Osteoblast (primary cell): ENCODE data around the gene NMRAL1. TPM values are rescaled to one million over a fixed set of nuclear protein-coding genes. Genes with fewer than 3 reads are reported as not detected.

Experiments used
- DNase-seq: peaks from one replicate; pipeline ENCODE4 v3.0.0; 2011; ENCODE audit warnings: low spot score, mixed read lengths; ENCODE audit not compliant: insufficient read length; ENCODE audit errors: missing footprints
- H2AFZ ChIP-seq: 2 replicates; pipeline ENCODE4 v1.6.0; 2011; ENCODE audit warnings: mild to moderate bottlenecking, low read length
- H3K27ac ChIP-seq: 2 replicates; pipeline ENCODE4 v1.5.1; 2011; ENCODE audit warnings: mild to moderate bottlenecking, low read depth, low read length, moderate library complexity
- H3K27me3 ChIP-seq: 2 replicates; pipeline ENCODE4 v1.6.0; 2012; ENCODE audit warnings: mild to moderate bottlenecking, control low read depth, inconsistent platforms, low read length, moderate library complexity; ENCODE audit not compliant: insufficient read depth
- H3K36me3 ChIP-seq: 2 replicates; pipeline ENCODE4 v1.5.1; 2011; ENCODE audit warnings: mild to moderate bottlenecking, low read length, control low read depth, moderate library complexity; ENCODE audit not compliant: insufficient read depth
- H3K4me1 ChIP-seq: 2 replicates; pipeline ENCODE4 v1.5.1; 2011; ENCODE audit warnings: mild to moderate bottlenecking, low read length, control low read depth, moderate library complexity; ENCODE audit not compliant: insufficient read depth
- H3K4me2 ChIP-seq: 2 replicates; pipeline ENCODE4 v1.6.0; 2011; ENCODE audit warnings: mild to moderate bottlenecking, low read length; ENCODE audit not compliant: insufficient read depth
- H3K4me3 ChIP-seq: fragments of 200-600 bp; sonication (generic); 3 replicates; pipeline ENCODE4 v1.5.1; 2012; ENCODE audit warnings: mild to moderate bottlenecking, low read length, inconsistent platforms; ENCODE audit not compliant: insufficient read depth
- H3K79me2 ChIP-seq: 2 replicates; pipeline ENCODE4 v1.6.0; 2012; ENCODE audit warnings: mild to moderate bottlenecking, low read length, control low read depth, inconsistent platforms; ENCODE audit not compliant: insufficient read depth
- H3K9me3 ChIP-seq: 2 replicates; pipeline ENCODE4 v1.5.1; 2011; ENCODE audit warnings: low read depth, low read length, control low read depth
- H4K20me1 ChIP-seq: 2 replicates; pipeline ENCODE4 v1.6.0; 2012; ENCODE audit warnings: mild to moderate bottlenecking, low read length, control low read depth; ENCODE audit not compliant: insufficient read depth
- CTCF ChIP-seq: IDR thresholded peaks from 2 replicates; pipeline ENCODE4 v1.5.1; 2011; ENCODE audit warnings: mild to moderate bottlenecking, low read depth, low read length, moderate library complexity; ENCODE audit errors: extremely low read depth
- total RNA-seq: library from RNA; depleted of rRNA; stranded (reverse); fragments of >200 nt; gene quantifications from 2 replicates; pipeline ENCODE4 v1.2.3, GENCODE V29; 2012

Gene NMRAL1
- total RNA-seq, 1 donor: 90.5 TPM

- Histone ChIP-seq H3K36me3 (peaks cover 16% of the 10 kb centered on the region), H3K27ac (peak overlapping the region; percentile 53), H3K4me2 (peak overlapping the region; percentile 89), H3K4me1 (peaks cover 51% of the 10 kb centered on the region), H3K9me3 (no peaks in the 10 kb centered on the region), H3K79me2 (peaks cover 59% of the 10 kb centered on the region), H4K20me1 (peaks cover 64% of the 10 kb centered on the region), H3K27me3 (no peaks in the 10 kb centered on the region), H3K4me3 (peak overlapping the region; percentile 63), H2AFZ (no peak overlapping the region)
- no peak for TF ChIP-seq CTCF
- peak; percentile 82 for DNase-seq
Observed at GRCh38 chr16:4500272-4500671, 25.8 kb upstream of the NMRAL1 start.

GRCh38 chr16:4499196-4499555 is 24.8 kb upstream of the NMRAL1 start:
- H4K20me1 ChIP-seq: peaks cover 63% of the 10 kb centered on the region
- H3K4me1 ChIP-seq: peaks cover 62% of the 10 kb centered on the region
- H3K79me2 ChIP-seq: peaks cover 56% of the 10 kb centered on the region

GRCh38 chr16:4498546-4499195 is 24.2 kb upstream of the NMRAL1 start:
- Histone ChIP-seq H2AFZ (no peak overlapping the region), H4K20me1 (peaks cover 59% of the 10 kb centered on the region), H3K4me2 (no peak overlapping the region), H3K36me3 (peaks cover 15% of the 10 kb centered on the region), H3K4me1 (peaks cover 63% of the 10 kb centered on the region), H3K79me2 (peaks cover 51% of the 10 kb centered on the region), H3K27me3 (no peaks in the 10 kb centered on the region), H3K27ac (no peak overlapping the region), H3K9me3 (no peaks in the 10 kb centered on the region), H3K4me3 (no peak overlapping the region)
- TF ChIP-seq CTCF: no peak
- DNase-seq: no peak

More at GRCh38 chr16:4499196-4499555, 24.8 kb upstream of the NMRAL1 start:
- H3K4me2 ChIP-seq: no peak overlapping the region
- H3K9me3 ChIP-seq: no peaks in the 10 kb centered on the region
- no peak overlapping the region for H3K27ac ChIP-seq
- H3K4me3 ChIP-seq: no peak overlapping the region
- peaks cover 15% of the 10 kb centered on the region for H3K36me3 ChIP-seq
- TF ChIP-seq CTCF: no peak
- no peaks in the 10 kb centered on the region for H3K27me3 ChIP-seq
- no peak overlapping the region for H2AFZ ChIP-seq
- no peak for DNase-seq

GRCh38 chr16:4496305-4496704 is 21.9 kb upstream of the NMRAL1 start:
- Histone ChIP-seq H4K20me1 (peaks cover 42% of the 10 kb centered on the region), H3K36me3 (peaks cover 15% of the 10 kb centered on the region), H3K4me1 (peaks cover 55% of the 10 kb centered on the region), H2AFZ (no peak overlapping the region), H3K9me3 (no peaks in the 10 kb centered on the region), H3K4me2 (peak overlapping the region; percentile 40), H3K79me2 (peaks cover 53% of the 10 kb centered on the region), H3K27ac (peak overlapping the region; percentile 82), H3K27me3 (no peaks in the 10 kb centered on the region), H3K4me3 (no peak overlapping the region)
- no peak for TF ChIP-seq CTCF
- peak; percentile 81 for DNase-seq
